Measurements from ENCODE around the gene LENEP. TPM values are rescaled to one million over a fixed set of nuclear protein-coding genes. Genes with fewer than 3 reads are reported as not detected.

The LENEP gene
- total and polyA plus RNA-seq, 2 of the 8 experiments (the other 6 are each of a cell fraction or from before 2014, with no cell fraction given) = 1.3 TPM; not detected in 1

DNA sequence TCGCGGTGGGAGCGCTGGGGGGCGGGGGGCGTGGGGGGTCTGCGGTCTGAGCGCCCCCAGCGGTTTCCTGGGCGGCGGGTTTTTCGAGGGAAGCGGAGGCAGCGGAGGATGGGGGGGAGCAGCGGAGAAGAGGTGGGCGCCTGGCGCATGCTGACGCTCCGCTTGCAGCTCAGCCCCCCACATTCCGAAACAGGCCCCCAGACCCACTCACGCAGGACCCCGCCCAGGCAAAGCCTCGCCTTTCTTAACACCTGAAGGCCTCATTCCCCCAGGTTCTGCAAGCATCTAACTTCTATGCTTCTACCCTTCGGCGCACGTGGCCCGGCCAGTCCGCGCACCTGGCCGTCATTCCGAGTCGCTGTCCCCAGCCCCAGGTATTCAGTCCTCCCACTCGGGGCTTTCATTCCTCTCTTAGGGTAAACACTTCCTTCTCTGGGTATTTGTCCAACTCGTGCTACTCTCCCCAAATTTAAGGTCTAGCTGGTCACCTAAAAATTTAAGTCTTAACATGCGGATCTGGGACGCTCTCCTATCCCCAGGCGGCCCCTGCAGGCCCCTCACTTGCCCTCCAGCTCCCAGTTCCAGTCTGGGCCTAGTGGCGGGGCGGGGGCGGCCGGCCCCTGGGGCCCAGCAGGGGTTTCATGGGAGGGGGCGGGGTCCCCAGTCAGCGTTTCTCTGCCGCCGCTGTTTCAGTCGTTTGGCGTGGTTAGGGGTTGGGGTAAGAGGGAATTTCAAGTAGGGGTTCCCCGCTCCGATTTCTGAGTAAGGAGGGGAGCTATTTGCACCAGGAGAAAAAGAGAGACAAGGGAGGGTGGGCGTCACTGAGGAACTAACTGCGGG, 6.4 kb downstream of the LENEP start (continued):
- TF ChIP-seq, protein P1, sequence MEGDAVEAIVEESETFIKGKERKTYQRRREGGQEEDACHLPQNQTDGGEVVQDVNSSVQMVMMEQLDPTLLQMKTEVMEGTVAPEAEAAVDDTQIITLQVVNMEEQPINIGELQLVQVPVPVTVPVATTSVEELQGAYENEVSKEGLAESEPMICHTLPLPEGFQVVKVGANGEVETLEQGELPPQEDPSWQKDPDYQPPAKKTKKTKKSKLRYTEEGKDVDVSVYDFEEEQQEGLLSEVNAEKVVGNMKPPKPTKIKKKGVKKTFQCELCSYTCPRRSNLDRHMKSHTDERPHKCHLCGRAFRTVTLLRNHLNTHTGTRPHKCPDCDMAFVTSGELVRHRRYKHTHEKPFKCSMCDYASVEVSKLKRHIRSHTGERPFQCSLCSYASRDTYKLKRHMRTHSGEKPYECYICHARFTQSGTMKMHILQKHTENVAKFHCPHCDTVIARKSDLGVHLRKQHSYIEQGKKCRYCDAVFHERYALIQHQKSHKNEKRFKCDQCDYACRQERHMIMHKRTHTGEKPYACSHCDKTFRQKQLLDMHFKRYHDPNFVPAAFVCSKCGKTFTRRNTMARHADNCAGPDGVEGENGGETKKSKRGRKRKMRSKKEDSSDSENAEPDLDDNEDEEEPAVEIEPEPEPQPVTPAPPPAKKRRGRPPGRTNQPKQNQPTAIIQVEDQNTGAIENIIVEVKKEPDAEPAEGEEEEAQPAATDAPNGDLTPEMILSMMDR (IDR thresholded peaks at IDR 0.05; ENCODE audit: control extremely low read depth in 1 of 3, insufficient read depth in 1 of 3, low read depth in 1 of 3, low read length in 3 of 3) = 0 out of 4 replicates have a peak, but pooled peaks of 1 of the 3 experiments have one; percentile 4
- peak; percentile 65 for TF ChIP-seq CTBP2 (IDR thresholded peaks at IDR 0.05; ENCODE audit: borderline replicate concordance, insufficient read depth, insufficient read length, low read length)
- 0 out of 2 replicates have a peak, but pooled peaks have one; percentile 4 for TF ChIP-seq PHF8 (conservative IDR thresholded peaks at IDR 0.05; ENCODE audit: low read depth, low read length)
- TF ChIP-seq TAF1 (IDR thresholded peaks at IDR 0.05; ENCODE audit: low read depth, low read length) = peak; percentile 48; the same call in 1 of the 2 replicates
- TF ChIP-seq KDM4A (IDR thresholded peaks at IDR 0.05; ENCODE audit: low read depth, low read length, severe bottlenecking) = peak; percentile 33
- no peak for TF ChIP-seq SP2 (IDR thresholded peaks at IDR 0.05; ENCODE audit: low read length)
- TF ChIP-seq, protein P2, sequence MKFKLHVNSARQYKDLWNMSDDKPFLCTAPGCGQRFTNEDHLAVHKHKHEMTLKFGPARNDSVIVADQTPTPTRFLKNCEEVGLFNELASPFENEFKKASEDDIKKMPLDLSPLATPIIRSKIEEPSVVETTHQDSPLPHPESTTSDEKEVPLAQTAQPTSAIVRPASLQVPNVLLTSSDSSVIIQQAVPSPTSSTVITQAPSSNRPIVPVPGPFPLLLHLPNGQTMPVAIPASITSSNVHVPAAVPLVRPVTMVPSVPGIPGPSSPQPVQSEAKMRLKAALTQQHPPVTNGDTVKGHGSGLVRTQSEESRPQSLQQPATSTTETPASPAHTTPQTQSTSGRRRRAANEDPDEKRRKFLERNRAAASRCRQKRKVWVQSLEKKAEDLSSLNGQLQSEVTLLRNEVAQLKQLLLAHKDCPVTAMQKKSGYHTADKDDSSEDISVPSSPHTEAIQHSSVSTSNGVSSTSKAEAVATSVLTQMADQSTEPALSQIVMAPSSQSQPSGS (IDR thresholded peaks at IDR 0.05; ENCODE audit: low read length) = no peak
- TF ChIP-seq KDM1A (IDR thresholded peaks at IDR 0.05; ENCODE audit: borderline replicate concordance, low read length) = peak; percentile 7; the same call in 1 of the 2 replicates
- peak; percentile 52 for TF ChIP-seq ASH2L (IDR thresholded peaks at IDR 0.05; ENCODE audit: low read length)
- TF ChIP-seq, protein P3, sequence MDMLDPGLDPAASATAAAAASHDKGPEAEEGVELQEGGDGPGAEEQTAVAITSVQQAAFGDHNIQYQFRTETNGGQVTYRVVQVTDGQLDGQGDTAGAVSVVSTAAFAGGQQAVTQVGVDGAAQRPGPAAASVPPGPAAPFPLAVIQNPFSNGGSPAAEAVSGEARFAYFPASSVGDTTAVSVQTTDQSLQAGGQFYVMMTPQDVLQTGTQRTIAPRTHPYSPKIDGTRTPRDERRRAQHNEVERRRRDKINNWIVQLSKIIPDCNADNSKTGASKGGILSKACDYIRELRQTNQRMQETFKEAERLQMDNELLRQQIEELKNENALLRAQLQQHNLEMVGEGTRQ (IDR thresholded peaks at IDR 0.05; ENCODE audit: low read length) = 0 out of 2 replicates have a peak, but pooled peaks have one; percentile 13
- TF ChIP-seq, protein P4, sequence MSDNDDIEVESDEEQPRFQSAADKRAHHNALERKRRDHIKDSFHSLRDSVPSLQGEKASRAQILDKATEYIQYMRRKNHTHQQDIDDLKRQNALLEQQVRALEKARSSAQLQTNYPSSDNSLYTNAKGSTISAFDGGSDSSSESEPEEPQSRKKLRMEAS (IDR thresholded peaks at IDR 0.05) = peak; percentile 99
- TF ChIP-seq TBP (IDR thresholded peaks at IDR 0.05; ENCODE audit: low read depth, low read length) = 0 out of 2 replicates have a peak, but pooled peaks have one; percentile 26
- TF ChIP-seq SIN3A (conservative IDR thresholded peaks at IDR 0.05 in 1 of 2, IDR thresholded peaks at IDR 0.05 in 1 of 2; ENCODE audit: low read depth in 1 of 2, low read length in 2 of 2) = peak in 1 of 2 experiments; percentile 76; a peak in 2 of 4 replicates
- peak; percentile 54 for TF ChIP-seq TAF7 (optimal IDR thresholded peaks at IDR 0.05; ENCODE audit: borderline replicate concordance, low read depth, low read length)
